ENCODE measurements around the gene TPM2. TPM values are rescaled to one million over a fixed set of nuclear protein-coding genes. Genes with fewer than 3 reads are reported as not detected.

TPM2 gene
- total and polyA plus RNA-seq, 10 of the 15 experiments (the other 5 are each of a cell fraction or from before 2014, with no cell fraction given), result 0.11 to 9.3 (median 1.1) TPM

DNA sequence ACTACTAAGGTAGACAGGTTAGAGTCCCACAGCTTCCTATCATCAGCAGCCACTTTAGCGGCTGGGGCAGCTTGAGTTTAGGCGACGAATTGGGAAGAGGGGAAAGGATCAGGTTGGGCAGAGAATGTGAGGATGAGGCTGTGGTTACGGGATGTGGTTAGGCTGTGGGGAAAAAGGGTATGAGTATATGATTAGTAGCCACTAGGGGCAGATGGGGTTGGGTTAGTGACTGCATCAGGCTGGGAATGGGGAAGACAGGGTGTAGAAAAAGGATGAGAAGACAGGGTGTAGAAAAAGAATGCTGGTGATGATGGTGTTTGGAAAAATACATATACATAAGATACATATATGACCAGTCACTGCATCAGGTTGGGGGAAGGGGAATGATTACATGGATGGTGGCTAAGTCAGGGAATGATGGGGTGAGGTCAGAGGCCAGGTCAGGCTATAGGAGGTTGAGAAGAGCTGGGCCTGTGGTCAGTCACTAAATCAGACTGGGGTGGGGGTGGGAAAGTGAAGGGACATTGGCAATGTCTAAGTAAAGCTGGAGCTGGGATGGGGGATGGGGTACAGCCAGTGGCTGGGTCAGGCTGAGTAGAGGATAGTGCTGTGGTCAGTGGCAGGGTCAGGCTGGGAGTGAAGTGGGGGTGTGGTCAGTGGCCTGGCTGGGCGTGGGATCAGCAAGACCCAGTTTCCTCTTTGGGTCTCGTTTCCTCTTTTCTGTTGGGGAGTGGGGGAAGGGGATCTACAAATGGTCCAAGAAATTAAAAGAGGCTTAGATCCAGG, 40.2 kb upstream of the TPM2 start (continued):
- peak in 1 of 2 experiments; percentile 11; a peak in 1 of 4 replicates for TF ChIP-seq EP300 (IDR thresholded peaks at IDR 0.05; ENCODE audit: borderline replicate concordance in 1 of 2, control insufficient read depth in 1 of 2, low read depth in 2 of 2, low read length in 2 of 2)
- TF ChIP-seq RFX5 (IDR thresholded peaks at IDR 0.05; ENCODE audit: low read depth, low read length), result no peak

DNA sequence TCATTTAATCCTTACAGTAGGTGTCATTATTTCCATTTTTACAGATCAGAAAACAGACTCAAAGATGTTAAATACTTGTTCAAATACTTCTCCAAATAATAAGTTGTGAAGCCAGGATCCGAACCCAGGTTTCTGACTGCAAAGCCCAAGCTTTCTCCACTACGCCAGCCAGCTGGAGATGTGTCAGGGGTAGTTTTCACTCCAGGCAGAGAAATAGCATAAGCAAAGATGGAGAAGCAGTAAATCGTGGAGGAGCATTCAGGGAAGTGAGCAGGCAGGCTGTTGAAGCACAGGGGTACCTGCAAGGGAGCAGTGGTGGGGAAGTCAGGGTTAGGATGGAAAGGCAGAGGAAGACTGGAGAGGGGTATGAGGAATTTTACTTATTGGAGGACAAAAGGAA, 39.4 kb upstream of the TPM2 start:
- ATAC-seq (no peak), FAIRE-seq (no peak), DNase-seq (ENCODE audit: low read depth, low spot score) (no peak)
- H3K9me3 ChIP-seq (replicated peaks; ENCODE audit: control insufficient read depth, insufficient read depth, low read length), result no peaks in the 10 kb centered on the region
- no TSS peak for BruUV-seq (replicated peaks)
- WGBS (ENCODE audit: insufficient coverage, insufficient replicate concordance, low lambda C conversion rate, missing lambda C conversion rate), result 0% methylated on average over 3 of the region's 3 CpGs
- in situ Hi-C loops (cut with MboI) (loop anchor here (5.0 kb wide), 1 partner anchor 122 kb away; the partner anchor contains the start of gene TESK1), intact Hi-C loops (cut with micrococcal nuclease; ENCODE audit: unreplicated experiment) (loop anchor here (1.0 to 10.0 kb wide), 3 partner anchors 33 to 654 kb away; partner anchors contain the start of genes CCDC107, FANCG, RMRP and VCP)
- H3K4me2 ChIP-seq (ENCODE audit: control insufficient read depth, insufficient read depth), result peak overlapping the region; percentile 99
- H3K79me2 ChIP-seq (ENCODE audit: control insufficient read depth, insufficient read depth, low read length), result peaks cover 76% of the 10 kb centered on the region
- peak overlapping the region; percentile 92 for H3K27ac ChIP-seq (ENCODE audit: control insufficient read depth, insufficient read depth)
- H3K4me3 ChIP-seq, result peak overlapping the region; percentile 93
- no peaks in the 10 kb centered on the region for H4K20me1 ChIP-seq (ENCODE audit: control insufficient read depth, insufficient read depth)
- H2AFZ ChIP-seq (ENCODE audit: control insufficient read depth, low read depth, low read length), result no peak overlapping the region
- CTCF ChIA-PET, result interaction anchor here (1.1 to 9.5 kb wide), 15 partner anchors 17 to 153 kb away, joined by 3 to 183 read pairs (median 20); partner anchors contain the start of genes ARHGEF39, CCDC107, GBA2 and HINT2
- POLR2A ChIA-PET, result interaction anchor here (1.1 to 8.1 kb wide), 9 partner anchors 18 to 124 kb away, joined by 3 to 163 read pairs (median 14); partner anchors contain the start of genes ARHGEF39, CCDC107, GBA2 and HINT2
- RAD21 ChIA-PET (ENCODE audit: unreplicated experiment), result interaction anchor here (1.0 to 8.6 kb wide), 10 partner anchors 19 to 615 kb away, joined by 3 to 133 read pairs (median 26); partner anchors contain the start of genes ARHGEF39, CCDC107, CD72 and GBA2
- H3K36me3 ChIP-seq (ENCODE audit: control insufficient read depth in 2 of 2, insufficient read depth in 2 of 2, low read length in 1 of 2), result peaks cover 13% of the 10 kb centered on the region in 2 experiments; a peak in 3 of 4 replicates
- H3K9ac ChIP-seq (ENCODE audit: control insufficient read depth, insufficient read depth, low read length), result peak overlapping the region; percentile 90
- SMC1A ChIA-PET (ENCODE audit: uncharacterized antibody, unreplicated experiment), result interaction anchor here (0.6 to 8.0 kb wide), 13 partner anchors 15 to 153 kb away, joined by 3 to 145 read pairs (median 10); partner anchors contain the start of genes ARHGEF39, CCDC107, GBA2 and HINT2
- no peaks in the 10 kb centered on the region for H3K27me3 ChIP-seq (replicated peaks in 1 of 2; ENCODE audit: control insufficient read depth in 2 of 2, insufficient read depth in 2 of 2, low read length in 1 of 2)
- H3K4me1 ChIP-seq (ENCODE audit: control insufficient read depth, insufficient read depth, low read length), result peaks cover 23% of the 10 kb centered on the region
- TF ChIP-seq, protein P1, sequence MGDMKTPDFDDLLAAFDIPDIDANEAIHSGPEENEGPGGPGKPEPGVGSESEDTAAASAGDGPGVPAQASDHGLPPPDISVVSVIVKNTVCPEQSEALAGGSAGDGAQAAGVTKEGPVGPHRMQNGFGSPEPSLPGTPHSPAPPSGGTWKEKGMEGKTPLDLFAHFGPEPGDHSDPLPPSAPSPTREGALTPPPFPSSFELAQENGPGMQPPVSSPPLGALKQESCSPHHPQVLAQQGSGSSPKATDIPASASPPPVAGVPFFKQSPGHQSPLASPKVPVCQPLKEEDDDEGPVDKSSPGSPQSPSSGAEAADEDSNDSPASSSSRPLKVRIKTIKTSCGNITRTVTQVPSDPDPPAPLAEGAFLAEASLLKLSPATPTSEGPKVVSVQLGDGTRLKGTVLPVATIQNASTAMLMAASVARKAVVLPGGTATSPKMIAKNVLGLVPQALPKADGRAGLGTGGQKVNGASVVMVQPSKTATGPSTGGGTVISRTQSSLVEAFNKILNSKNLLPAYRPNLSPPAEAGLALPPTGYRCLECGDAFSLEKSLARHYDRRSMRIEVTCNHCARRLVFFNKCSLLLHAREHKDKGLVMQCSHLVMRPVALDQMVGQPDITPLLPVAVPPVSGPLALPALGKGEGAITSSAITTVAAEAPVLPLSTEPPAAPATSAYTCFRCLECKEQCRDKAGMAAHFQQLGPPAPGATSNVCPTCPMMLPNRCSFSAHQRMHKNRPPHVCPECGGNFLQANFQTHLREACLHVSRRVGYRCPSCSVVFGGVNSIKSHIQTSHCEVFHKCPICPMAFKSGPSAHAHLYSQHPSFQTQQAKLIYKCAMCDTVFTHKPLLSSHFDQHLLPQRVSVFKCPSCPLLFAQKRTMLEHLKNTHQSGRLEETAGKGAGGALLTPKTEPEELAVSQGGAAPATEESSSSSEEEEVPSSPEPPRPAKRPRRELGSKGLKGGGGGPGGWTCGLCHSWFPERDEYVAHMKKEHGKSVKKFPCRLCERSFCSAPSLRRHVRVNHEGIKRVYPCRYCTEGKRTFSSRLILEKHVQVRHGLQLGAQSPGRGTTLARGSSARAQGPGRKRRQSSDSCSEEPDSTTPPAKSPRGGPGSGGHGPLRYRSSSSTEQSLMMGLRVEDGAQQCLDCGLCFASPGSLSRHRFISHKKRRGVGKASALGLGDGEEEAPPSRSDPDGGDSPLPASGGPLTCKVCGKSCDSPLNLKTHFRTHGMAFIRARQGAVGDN (IDR thresholded peaks at IDR 0.05), result no peak
- TF ChIP-seq, protein P2, sequence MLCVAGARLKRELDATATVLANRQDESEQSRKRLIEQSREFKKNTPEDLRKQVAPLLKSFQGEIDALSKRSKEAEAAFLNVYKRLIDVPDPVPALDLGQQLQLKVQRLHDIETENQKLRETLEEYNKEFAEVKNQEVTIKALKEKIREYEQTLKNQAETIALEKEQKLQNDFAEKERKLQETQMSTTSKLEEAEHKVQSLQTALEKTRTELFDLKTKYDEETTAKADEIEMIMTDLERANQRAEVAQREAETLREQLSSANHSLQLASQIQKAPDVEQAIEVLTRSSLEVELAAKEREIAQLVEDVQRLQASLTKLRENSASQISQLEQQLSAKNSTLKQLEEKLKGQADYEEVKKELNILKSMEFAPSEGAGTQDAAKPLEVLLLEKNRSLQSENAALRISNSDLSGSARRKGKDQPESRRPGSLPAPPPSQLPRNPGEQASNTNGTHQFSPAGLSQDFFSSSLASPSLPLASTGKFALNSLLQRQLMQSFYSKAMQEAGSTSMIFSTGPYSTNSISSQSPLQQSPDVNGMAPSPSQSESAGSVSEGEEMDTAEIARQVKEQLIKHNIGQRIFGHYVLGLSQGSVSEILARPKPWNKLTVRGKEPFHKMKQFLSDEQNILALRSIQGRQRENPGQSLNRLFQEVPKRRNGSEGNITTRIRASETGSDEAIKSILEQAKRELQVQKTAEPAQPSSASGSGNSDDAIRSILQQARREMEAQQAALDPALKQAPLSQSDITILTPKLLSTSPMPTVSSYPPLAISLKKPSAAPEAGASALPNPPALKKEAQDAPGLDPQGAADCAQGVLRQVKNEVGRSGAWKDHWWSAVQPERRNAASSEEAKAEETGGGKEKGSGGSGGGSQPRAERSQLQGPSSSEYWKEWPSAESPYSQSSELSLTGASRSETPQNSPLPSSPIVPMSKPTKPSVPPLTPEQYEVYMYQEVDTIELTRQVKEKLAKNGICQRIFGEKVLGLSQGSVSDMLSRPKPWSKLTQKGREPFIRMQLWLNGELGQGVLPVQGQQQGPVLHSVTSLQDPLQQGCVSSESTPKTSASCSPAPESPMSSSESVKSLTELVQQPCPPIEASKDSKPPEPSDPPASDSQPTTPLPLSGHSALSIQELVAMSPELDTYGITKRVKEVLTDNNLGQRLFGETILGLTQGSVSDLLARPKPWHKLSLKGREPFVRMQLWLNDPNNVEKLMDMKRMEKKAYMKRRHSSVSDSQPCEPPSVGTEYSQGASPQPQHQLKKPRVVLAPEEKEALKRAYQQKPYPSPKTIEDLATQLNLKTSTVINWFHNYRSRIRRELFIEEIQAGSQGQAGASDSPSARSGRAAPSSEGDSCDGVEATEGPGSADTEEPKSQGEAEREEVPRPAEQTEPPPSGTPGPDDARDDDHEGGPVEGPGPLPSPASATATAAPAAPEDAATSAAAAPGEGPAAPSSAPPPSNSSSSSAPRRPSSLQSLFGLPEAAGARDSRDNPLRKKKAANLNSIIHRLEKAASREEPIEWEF (IDR thresholded peaks at IDR 0.05; ENCODE audit: insufficient replicate concordance, low read depth, low read length), result no peak
- TF ChIP-seq KLF5 (IDR thresholded peaks at IDR 0.05; ENCODE audit: partially characterized antibody) (no peak), EGR1 (IDR thresholded peaks at IDR 0.05; ENCODE audit: borderline replicate concordance in 1 of 2, low read depth in 2 of 2, low read length in 2 of 2) (no peak), NFYB (IDR thresholded peaks at IDR 0.05; ENCODE audit: insufficient read depth, low read depth, low read length) (no peak), TCF7 (IDR thresholded peaks at IDR 0.05; ENCODE audit: borderline replicate concordance) (no peak), RAD51 (IDR thresholded peaks at IDR 0.05) (no peak), CHD1 (IDR thresholded peaks at IDR 0.05; ENCODE audit: low read depth, low read length) (no peak)
